Stimulated activated CD4-positive, alpha-beta T cell treated with anti-CD3 and anti-CD28 coated beads, Interleukin-4, amount 100 ng/mL, for 48 hours (primary cell): ENCODE results near the gene C10orf67.
"Not testable (repeated sequence)": the region's sequence is repeated elsewhere in the genome, so short reads cannot be mapped to it uniquely, and the experiment has no call there.

Experiments used
- DNase-seq, 2 donors: peaks; one replicate each; pipeline ENCODE4 v3.0.0-alpha.2; 2020; ENCODE audit warnings: low read depth in 2 of 2

C10orf67 gene

GRCh38 chr10:23344241-23344841 is at the start of gene C10orf67:
C10orf67 (minus strand) TSS chr10:23344797; CDS start chr10:23344774, 23 bp downstream.
- DNase-seq, result peak in 1 of 2 donors; percentile 19

- DNase-seq, result no peak
Measured at GRCh38 chr10:23391821-23392220, 47.2 kb upstream of the C10orf67 start.

DNA sequence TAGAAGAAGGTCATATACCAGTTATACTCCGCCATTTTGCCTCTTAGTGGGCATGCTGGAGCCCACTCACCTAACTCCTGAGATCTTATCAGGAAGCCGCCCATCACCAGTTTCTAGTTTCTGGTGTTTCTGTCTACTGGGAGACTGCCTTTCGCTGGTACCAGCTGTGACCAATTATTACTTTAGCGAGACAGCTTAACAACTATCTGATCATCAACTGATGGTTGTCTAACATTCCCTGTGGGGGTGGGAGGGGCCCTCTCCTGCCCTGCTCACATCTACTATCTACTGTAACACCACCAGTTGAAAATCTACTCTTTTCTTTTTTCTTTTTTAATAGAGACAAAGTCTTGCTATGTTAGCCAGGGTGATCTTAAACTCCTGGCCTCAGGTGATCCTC is 46.2 kb upstream of the C10orf67 start:
- DNase-seq, result no peak

DNA sequence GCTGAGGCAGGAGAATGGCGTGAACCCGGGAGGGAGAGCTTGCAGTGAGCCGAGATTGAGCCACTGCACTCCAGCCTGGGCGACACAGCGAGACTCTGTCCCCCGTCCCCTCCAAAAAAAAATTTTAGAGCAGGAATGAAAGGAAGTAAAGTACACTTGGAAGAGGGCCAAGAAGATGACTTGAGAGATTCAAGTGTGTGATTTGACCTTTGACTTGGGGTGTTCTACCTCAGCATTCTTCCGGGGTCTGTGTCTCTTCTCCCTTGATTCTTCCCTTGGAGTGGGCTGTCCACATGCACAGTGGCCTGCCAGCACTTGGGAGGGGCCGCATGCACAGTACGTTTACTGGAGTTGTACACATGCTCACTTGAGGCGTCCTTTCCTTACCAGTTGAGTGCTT is 45.8 kb upstream of the C10orf67 start:
- DNase-seq, result not testable (repeated sequence)

DNA sequence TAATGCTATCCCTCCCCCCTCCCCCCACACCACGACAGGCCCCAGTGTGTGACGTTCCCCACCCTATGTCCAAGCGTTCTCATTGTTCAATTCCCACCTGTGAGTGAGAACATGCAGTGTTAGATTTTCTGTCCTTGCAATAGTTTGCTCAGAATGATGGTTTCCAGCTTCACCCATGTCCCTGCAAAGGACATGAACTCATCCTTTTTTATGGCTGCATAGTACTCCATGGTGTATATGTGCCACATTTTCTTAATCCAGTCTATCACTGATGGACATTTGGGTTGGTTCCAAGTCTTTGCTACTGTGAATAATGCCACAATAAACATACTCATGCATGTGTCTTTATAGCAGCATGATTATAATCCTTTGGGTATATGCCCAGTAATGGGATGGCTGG is 42.9 kb upstream of the C10orf67 start:
- not testable (repeated sequence) for DNase-seq

GRCh38 chr10:23386052-23386451 is 41.5 kb upstream of the C10orf67 start:
- DNase-seq, result no peak

DNA sequence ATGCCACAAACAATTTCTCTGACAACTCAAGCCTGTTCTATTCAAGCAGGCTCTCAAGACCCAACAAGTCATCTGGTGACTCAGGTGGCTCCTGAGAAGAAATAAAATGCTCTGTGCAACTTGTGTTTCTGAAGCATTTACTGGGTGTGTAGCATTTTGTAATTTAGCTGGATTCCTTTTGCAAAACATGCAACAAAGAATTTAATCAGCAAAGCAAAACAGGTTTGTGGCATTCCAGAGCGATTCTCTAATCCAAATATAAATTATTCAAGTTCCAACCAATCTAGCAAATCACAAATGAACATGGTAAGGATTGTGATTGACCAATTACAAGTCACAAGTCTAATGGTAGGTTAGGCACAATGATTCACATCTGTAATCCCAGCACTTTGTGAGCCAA is 39.8 kb upstream of the C10orf67 start:
- no peak for DNase-seq

GRCh38 chr10:23383637-23384036 is 39.0 kb upstream of the C10orf67 start:
- DNase-seq, result no peak

GRCh38 chr10:23381298-23382040 is 36.9 kb upstream of the C10orf67 start:
- no peak for DNase-seq

- DNase-seq, result no peak
Measured at GRCh38 chr10:23379686-23380085, 35.1 kb upstream of the C10orf67 start.

- DNase-seq, result no peak
Measured at GRCh38 chr10:23376229-23376655, 31.6 kb upstream of the C10orf67 start.

DNA sequence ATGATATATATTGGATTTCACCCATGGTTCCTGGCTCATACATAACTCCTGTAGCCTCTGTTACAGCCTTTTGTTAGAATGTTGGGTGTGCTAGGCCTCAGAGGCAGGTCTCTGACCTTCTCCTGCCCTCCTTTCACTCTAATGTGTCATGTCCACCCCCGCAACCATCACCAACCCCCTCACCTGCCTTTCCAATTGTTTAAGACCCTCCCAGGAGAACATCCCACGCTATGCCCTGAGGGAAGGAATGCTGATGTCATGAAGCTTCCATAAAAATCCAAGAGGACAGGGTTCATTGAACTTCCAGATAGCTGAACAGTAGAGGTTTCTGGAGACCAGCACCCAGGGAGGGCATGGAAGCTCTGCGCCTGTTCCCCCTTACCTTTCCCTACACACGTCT is 30.8 kb upstream of the C10orf67 start:
- no peak for DNase-seq

GRCh38 chr10:23373156-23373555 is 28.6 kb upstream of the C10orf67 start:
- no peak for DNase-seq

DNA sequence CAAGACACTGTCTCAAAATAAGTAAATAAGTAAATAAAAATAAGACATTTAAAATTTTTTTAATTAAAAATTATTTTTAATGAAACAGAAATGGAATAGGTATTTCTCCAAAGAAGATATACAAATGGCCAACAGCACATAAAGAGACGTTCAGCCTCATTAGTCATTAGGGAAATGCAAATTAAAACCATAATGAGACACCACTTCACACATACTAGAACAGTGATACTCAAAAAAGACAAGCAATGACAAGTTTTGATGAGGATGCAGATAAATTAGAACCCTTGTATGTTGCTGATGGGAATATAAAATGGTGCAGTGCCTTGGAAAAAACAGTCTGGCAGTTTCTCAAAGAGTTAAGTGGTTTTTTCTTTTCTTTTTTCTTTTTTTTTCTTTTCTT is 26.5 kb upstream of the C10orf67 start:
- no peak for DNase-seq

GRCh38 chr10:23370106-23370505 is 25.5 kb upstream of the C10orf67 start:
- DNase-seq, result no peak

DNA sequence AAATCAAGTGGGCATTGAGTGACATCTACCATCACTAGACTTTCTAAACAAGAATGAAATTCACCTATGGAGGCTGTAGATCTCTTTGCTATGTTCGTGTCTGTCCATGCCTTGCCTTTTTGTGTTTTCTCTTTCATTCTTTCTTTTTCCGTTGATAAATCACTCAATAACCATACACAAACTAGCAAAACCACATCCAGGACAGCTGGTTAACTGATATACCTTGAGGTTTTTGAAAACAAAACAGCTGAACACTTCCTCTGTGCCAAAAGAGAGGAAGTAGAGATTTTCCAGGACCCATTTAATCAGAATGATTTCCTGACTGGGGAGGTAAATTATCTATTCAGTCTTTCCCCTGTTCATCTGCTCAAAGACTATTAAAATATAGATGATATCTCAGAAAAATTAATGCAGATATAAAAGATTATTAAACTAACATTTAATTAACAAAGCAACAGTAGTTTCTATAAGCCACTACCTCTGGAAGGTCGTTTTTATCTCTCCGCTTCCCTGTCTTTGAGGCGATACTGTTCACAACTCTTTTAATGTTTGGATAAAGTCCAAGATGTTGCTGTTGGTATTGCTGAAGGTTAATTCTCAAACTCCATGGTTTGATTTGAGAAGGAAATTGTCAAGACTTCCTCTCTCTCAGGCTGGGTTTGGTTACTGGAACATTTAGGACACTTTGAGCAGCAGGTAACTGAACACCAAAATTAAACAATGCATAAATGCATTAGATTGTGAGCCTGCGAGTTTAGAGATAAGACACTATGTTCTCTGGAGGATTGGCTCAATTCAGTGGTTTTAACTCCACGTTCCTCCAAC is 24.4 kb upstream of the C10orf67 start:
- DNase-seq, result no peak

DNA sequence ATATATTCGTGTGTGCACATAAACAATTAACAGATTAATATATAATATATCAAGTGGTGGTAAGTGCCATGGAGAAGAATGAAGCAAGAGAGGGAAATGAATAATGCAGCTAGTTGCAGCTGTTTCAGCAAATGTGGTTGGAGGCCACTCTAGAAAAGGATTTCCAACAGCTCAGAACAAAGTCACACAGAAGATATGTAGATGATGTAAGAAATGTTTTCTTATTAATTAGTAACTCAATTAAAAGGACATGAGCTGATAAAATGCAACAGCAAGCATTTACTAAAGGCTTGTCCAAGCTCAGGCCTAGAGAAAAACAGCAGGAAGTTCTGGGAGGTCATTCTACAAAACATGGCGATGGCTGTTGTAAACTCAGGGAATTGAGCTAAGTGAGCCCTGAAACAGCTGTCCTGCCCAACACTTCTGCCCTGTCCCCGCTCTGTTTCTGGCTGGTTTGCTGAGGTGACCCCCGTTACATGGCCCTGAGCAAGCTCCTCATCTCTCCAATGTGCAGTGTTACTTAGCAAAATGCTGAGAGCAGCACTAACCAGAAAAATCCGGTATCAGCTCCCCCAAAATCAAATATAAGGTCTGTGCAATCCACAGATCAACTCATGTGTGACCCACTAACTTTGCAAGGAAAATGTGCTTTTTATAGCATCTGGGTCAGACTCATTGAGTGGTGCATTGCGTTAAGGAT is 23.4 kb upstream of the C10orf67 start:
- no peak for DNase-seq

DNA sequence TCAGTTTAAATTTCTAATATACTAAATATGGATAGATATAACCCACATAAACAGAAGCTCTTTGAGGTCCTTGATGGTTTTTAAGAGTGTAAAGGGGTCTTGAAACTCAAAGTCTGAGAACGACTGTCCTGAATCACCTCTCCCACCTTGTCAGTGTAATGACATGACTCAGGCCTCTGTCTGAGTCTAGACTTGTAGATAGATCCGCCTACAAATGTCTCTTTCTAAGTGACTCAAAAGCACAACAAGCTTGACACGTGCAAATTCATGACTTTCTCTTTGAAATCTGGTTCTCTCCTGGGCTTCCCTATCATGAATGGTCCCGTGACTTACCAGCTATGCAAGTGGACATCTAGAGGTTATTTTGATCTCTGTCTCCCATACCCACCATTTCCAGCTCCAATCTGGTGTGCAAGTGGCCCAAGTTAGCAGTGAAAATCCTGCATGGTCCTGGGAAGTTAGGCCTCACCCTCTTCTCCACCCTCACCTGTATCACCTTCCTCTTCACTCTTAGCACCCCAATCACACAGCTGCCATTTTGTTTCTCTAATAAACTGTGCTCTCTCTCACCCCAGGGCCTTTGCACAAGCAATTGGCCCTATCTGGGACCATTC is 20.9 kb upstream of the C10orf67 start:
- DNase-seq, result not testable (repeated sequence)

GRCh38 chr10:23364378-23364777 is 19.8 kb upstream of the C10orf67 start:
- DNase-seq, result no peak

- no peak for DNase-seq
Measured at GRCh38 chr10:23363793-23364135, 19.2 kb upstream of the C10orf67 start.
